Measurements from ENCODE around the gene MRPL20. TPM values are rescaled to one million over a fixed set of nuclear protein-coding genes. Genes with fewer than 3 reads are reported as not detected.

MRPL20 gene
- total RNA-seq, 1 donor from 2014 or later, result 135 TPM

DNA sequence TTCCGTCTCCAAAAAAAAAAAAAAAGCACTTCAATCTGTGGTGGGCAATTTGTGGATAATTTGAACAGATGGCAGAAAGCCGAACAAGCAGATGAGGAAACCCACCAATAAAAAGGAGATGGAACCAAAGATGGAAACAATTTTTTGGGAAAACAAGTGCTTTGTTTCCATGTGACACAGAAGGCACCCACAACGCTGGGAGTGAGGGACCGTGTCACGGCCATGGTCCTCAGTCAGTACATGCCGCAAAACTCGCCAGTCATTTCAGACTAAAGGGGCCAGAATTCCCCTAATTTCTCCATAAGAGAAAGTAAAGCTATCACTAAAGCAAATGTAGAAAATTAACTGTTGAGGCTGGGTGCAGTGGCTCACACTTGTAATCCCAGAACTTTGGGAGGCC lies 13.0 kb downstream of the MRPL20 start:
- no peak for TF ChIP-seq CTCF (IDR thresholded peaks at IDR 0.05; ENCODE audit: borderline replicate concordance)
- Histone ChIP-seq H3K4me3 (no peak overlapping the region), H3K27ac (replicated peaks) (no peak overlapping the region), H3K4me1 (peaks cover 92% of the 10 kb centered on the region), H3K9me3 (replicated peaks) (no peaks in the 10 kb centered on the region), H3K27me3 (ENCODE audit: low read depth) (no peaks in the 10 kb centered on the region), H3K36me3 (peaks cover 90% of the 10 kb centered on the region)
- intact Hi-C loops (cut with micrococcal nuclease), result no loop called here
- DNase-seq, result no peak

GRCh38 chr1:1393428-1393827 lies 13.7 kb downstream of the MRPL20 start:
- DNase-seq, result no peak
- Histone ChIP-seq H3K4me1 (peaks cover 85% of the 10 kb centered on the region), H3K4me3 (no peak overlapping the region), H3K9me3 (replicated peaks) (no peaks in the 10 kb centered on the region), H3K27ac (replicated peaks) (no peak overlapping the region), H3K36me3 (peaks cover 97% of the 10 kb centered on the region), H3K27me3 (ENCODE audit: low read depth) (no peaks in the 10 kb centered on the region)
- intact Hi-C loops (cut with micrococcal nuclease), result no loop called here
- TF ChIP-seq CTCF (IDR thresholded peaks at IDR 0.05; ENCODE audit: borderline replicate concordance), result no peak

DNA sequence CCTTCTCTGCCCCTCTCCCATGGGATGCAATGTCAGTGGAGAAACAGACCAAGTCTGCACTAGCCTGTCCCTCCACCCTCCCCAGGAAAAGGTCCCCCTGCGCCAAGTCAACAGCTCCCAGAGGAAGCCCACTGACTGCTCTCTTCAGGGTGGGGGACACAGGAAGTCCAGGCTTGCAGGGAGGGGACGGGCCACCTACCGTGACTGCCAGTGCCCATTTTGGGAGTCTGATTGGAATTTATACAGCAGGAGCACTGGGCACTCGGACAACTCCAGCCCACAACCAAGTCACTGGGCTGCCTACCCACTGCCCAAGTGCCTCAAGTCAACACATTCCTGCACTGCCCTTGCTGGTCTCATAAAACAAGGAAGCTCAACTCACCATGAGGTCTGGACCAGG lies 14.1 kb downstream of the MRPL20 start:
- no peak for TF ChIP-seq CTCF (IDR thresholded peaks at IDR 0.05; ENCODE audit: borderline replicate concordance)
- Histone ChIP-seq H3K4me1 (peaks cover 81% of the 10 kb centered on the region), H3K36me3 (peaks cover 99% of the 10 kb centered on the region), H3K9me3 (replicated peaks) (no peaks in the 10 kb centered on the region), H3K27me3 (ENCODE audit: low read depth) (no peaks in the 10 kb centered on the region), H3K27ac (replicated peaks) (no peak overlapping the region), H3K4me3 (no peak overlapping the region)
- intact Hi-C loops (cut with micrococcal nuclease), result no loop called here
- DNase-seq, result no peak

DNA sequence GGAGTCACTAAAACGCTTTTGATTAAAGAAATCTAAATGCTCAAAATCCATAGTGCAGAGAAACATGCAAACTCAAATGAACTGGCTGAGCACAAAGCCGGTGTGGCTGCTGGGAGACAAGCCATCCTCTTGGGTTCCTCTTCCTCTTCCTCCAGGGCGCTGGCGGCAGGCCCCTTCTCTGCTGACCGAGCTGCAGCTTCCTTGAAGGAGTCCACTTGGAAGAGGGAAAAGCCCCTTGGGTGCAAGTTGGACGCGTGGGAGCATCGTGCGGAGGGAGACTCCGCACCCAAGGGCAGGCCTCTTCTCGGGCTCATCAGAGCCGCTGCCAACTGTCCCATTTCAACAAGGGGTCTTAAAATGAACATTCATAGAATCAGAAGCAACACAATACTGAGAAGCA lies 15.9 kb downstream of the MRPL20 start:
- H3K27me3 ChIP-seq (ENCODE audit: low read depth), result no peaks in the 10 kb centered on the region
- DNase-seq, result no peak
- peaks cover 63% of the 10 kb centered on the region for H3K4me1 ChIP-seq
- TF ChIP-seq CTCF (IDR thresholded peaks at IDR 0.05; ENCODE audit: borderline replicate concordance), result no peak
- peaks cover 99% of the 10 kb centered on the region for H3K36me3 ChIP-seq
- peak overlapping the region; percentile 56 for H3K27ac ChIP-seq (replicated peaks)
- intact Hi-C loops (cut with micrococcal nuclease), result no loop called here
- H3K9me3 ChIP-seq (replicated peaks), result no peaks in the 10 kb centered on the region
- H3K4me3 ChIP-seq, result no peak overlapping the region

DNA sequence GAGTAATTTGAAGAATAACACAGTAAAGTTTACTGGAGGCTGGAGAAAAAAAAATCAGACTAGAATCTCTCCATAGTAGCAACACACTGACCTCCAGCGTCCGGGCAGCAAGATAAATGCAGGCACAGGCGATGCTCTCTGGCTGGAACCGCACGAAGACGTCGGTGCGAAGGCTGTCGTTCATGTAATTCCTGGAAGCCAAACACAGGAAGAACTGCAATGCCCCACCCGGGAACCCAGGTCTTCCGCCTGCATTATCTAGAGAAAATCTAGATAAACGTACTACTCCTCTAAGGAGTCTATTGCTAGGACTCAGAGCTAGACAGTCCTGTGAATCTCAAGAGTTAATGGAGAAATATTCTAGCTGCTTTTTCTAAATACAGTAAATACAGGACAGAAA lies 16.4 kb downstream of the MRPL20 start:
- intact Hi-C loops (cut with micrococcal nuclease), result no loop called here
- DNase-seq, result no peak
- Histone ChIP-seq H3K36me3 (peaks cover 100% of the 10 kb centered on the region), H3K27ac (replicated peaks) (peak overlapping the region; percentile 56), H3K4me3 (no peak overlapping the region), H3K9me3 (replicated peaks) (no peaks in the 10 kb centered on the region), H3K4me1 (peaks cover 58% of the 10 kb centered on the region), H3K27me3 (ENCODE audit: low read depth) (no peaks in the 10 kb centered on the region)
- TF ChIP-seq CTCF (IDR thresholded peaks at IDR 0.05; ENCODE audit: borderline replicate concordance), result peak; percentile 9

GRCh38 chr1:1388078-1388472 lies 19.0 kb downstream of the MRPL20 start:
- Histone ChIP-seq H3K9me3 (replicated peaks) (no peaks in the 10 kb centered on the region), H3K4me1 (peaks cover 33% of the 10 kb centered on the region), H3K36me3 (peaks cover 83% of the 10 kb centered on the region), H3K27ac (replicated peaks) (no peak overlapping the region), H3K27me3 (ENCODE audit: low read depth) (no peaks in the 10 kb centered on the region), H3K4me3 (no peak overlapping the region)
- no peak for TF ChIP-seq CTCF (IDR thresholded peaks at IDR 0.05; ENCODE audit: borderline replicate concordance)
- intact Hi-C loops (cut with micrococcal nuclease), result no loop called here
- no peak for DNase-seq
